Cardiac fibroblast (primary cell): ENCODE data around the gene CHD9.
A peak's percentile ranks its signal among the peaks of the same experiment; 100 is the strongest.

Experiments
- DNase-seq, 2 donors: peaks; one replicate each; pipeline versions ENCODE4 v3.0.0 to v3.0.0-alpha.2; 2010; ENCODE audit warnings: low read depth in 2 of 2
- H3K4me3 ChIP-seq, 2 donors: replicated peaks in 1 of 2; 1 replicate in 1 of 2; 2 replicates in 1 of 2; pipeline ENCODE4 v1.5.1; 2011; ENCODE audit warnings: low read depth in 2 of 2, low read length in 2 of 2, mild to moderate bottlenecking in 2 of 2, moderate library complexity in 1 of 2
- TF ChIP-seq, protein P1 (sequence below): IDR thresholded peaks from one replicate; pipeline ENCODE4 v1.5.1; 2011; ENCODE audit warnings: low read depth, mild to moderate bottlenecking, low read length, inconsistent platforms

CHD9 gene

DNA sequence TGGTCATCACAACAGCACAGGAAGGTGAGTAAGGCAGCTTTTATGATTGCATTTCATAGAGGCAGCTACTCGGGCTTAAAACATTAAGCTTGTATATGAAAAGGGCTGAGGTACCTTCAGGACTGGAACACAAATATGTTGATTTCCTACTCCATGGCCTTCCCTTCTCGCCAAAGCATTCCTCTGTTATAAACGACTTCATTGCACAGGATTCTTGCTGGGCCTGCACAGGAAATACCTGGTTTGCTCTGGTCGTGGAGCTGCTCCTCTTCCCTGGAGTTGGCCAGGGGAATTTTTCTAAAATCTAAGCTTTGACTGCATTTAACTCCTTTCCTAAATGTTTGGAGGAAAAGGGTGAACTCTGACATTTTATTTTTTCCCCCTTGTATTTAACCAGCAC, 49.0 kb downstream of the CHD9 start:
- TF ChIP-seq, protein P1, sequence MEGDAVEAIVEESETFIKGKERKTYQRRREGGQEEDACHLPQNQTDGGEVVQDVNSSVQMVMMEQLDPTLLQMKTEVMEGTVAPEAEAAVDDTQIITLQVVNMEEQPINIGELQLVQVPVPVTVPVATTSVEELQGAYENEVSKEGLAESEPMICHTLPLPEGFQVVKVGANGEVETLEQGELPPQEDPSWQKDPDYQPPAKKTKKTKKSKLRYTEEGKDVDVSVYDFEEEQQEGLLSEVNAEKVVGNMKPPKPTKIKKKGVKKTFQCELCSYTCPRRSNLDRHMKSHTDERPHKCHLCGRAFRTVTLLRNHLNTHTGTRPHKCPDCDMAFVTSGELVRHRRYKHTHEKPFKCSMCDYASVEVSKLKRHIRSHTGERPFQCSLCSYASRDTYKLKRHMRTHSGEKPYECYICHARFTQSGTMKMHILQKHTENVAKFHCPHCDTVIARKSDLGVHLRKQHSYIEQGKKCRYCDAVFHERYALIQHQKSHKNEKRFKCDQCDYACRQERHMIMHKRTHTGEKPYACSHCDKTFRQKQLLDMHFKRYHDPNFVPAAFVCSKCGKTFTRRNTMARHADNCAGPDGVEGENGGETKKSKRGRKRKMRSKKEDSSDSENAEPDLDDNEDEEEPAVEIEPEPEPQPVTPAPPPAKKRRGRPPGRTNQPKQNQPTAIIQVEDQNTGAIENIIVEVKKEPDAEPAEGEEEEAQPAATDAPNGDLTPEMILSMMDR: no peak
- DNase-seq: no peak
- no peak overlapping the region for H3K4me3 ChIP-seq

DNA sequence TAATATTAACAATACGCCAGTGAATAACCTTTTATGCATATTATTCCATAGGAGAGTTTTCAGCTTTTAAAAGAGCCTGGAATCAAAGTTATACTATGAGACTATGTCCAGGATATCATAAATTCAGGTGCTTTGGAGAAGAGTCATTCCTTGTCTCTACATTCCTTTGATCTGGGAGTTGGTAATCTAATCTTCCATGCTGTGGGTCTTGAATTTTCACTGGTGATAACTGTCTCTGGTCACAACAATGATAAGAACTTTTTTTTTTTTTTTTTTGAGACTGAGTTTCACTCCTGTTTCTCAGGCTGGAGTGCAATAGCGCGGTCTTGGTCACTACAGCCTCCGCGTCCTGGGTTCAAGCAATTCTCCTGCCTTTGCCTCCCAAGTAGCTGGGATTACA, 50.8 kb downstream of the CHD9 start:
- no peak for DNase-seq
- TF ChIP-seq, protein P1: no peak

DNA sequence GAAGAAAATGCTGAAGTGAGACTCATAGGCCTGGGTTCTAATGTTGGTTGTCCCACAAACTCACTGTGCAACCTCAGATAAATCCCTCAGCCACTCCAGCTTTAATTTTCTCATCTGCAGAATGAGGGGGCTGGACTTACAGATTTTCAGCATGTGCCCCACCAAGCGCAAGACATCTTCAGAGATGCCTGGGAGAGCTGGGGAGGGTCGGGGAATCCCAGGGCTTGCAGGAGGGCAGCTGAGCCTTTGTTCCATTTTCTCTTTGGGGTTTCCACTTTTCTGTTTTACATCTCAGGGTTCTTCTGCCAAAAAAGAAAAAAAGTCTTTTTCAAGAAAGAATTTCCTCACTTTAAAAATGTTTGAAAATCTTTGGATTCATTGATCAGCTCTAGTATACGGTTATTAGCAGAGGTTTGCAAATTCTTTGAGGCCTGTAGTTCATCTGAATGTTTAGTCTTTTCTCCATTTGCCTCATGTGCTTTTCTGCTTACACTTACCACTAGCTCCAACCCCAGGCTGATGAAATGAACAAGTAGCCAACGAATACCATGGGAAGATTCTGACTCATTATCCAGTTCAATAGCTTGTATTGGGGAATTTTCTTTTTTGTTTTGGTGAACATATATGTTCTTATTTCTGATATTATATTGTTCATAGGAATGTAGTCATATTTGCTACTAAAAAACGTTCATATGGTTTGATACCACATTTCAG, 56.4 kb downstream of the CHD9 start:
- peak in 1 of 2 donors; percentile 54 for DNase-seq
- TF ChIP-seq, protein P1: no peak
- H3K4me3 ChIP-seq: no peak overlapping the region

More for the DNA sequence above, 50.8 kb downstream of the CHD9 start:
- no peak overlapping the region for H3K4me3 ChIP-seq

DNA sequence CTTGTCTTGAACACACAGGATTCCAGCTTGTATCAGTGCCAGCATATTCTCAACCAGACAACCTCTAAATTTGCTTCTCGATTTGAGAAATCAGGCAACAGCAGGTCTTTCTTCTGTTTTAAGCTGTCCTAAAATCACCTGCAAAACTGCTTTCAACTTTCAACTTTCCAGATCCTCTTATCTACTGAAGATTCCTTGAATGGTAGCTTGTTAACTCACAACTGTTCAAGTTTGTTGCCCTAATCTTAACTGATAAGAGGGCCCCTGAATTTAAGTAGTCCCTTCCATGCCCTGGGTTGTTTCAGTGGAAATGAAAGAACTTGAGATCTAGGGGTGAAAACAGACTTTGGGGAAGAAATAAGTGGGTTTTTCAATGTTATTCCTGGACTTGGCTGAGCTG, 57.2 kb downstream of the CHD9 start:
- no peak for DNase-seq
- H3K4me3 ChIP-seq: no peak overlapping the region
- TF ChIP-seq, protein P1: no peak

DNA sequence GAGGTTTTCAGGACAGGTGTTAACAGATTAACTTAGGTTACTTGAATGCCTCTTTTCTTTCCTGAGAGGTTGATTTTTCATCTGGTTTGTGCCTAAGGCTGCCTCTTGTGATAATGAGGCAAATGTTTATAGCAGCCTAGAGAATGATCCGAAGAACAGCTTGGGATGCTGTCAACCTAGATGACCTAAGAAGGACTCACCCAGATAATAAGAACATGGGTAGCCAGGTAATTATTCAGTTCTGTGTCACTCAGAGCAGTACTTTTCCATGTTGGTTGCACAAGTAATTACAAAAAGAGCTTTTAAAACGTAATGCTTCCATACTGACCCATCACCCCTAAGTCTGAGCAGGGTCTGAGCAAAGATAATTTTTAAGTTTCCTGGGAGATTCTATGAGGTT, 60.3 kb downstream of the CHD9 start:
- no peak for DNase-seq
- H3K4me3 ChIP-seq: no peak overlapping the region
- TF ChIP-seq, protein P1: no peak

DNA sequence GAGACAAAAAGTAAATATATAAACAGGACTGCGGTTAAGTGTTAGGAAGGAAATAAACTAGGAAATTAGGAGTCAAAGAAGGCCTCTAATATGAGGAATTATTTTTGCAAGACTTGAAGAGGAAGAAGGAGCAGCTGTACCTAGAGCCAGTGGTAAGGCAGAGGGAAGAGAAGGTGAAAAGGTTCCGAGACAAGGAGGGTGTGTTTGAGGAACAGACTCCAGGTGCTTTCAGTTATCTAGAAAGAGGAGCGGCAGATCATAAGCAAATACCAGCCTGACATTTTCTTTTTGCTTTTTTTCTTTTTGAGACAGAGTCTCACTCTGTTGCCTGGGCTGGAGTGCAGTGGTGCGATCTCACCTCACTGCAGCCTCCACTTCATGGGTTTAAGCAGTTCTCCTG, 61.0 kb downstream of the CHD9 start:
- TF ChIP-seq, protein P1: no peak
- no peak for DNase-seq
- H3K4me3 ChIP-seq: no peak overlapping the region
